Testis (tissue), 2 donors: ENCODE data around the gene PDCD1.

Experiments
- CTCF ChIP-seq, 3 experiments: fragments of 450-650 bp in 2 of 3; fragments of 200-600 bp in 1 of 3; sonication (generic) in 1 of 3; IDR thresholded peaks; one replicate each; pipeline ENCODE4 v1.5.1; 2016 to 2019; ENCODE audit warnings: antibody characterized with exemption in 3 of 3, mild to moderate bottlenecking in 2 of 3, moderate library complexity in 1 of 3
- POLR2A ChIP-seq: fragments of 450-650 bp; IDR thresholded peaks from one replicate; pipeline ENCODE4 v1.6.1; 2017; ENCODE audit warnings: antibody characterized with exemption, mild to moderate bottlenecking, moderate library complexity

- TF ChIP-seq CTCF (IDR thresholded peaks at IDR 0.05) (no peak), POLR2A (no peak)
Observed at GRCh38 chr2:241886840-241887447, 28.2 kb upstream of the PDCD1 start.
